GOT3 (cell line): Measurements from ENCODE around the gene USH1G.
"Not testable (repeated sequence)": the region's sequence is repeated elsewhere in the genome, so short reads cannot be mapped to it uniquely, and the experiment has no call there.

Experiments
- DNase-seq: peaks from one replicate; lab custom pipeline; 2025; ENCODE audit warnings: mixed read lengths; lab: John Stamatoyannopoulos, UW

USH1G gene

DNA sequence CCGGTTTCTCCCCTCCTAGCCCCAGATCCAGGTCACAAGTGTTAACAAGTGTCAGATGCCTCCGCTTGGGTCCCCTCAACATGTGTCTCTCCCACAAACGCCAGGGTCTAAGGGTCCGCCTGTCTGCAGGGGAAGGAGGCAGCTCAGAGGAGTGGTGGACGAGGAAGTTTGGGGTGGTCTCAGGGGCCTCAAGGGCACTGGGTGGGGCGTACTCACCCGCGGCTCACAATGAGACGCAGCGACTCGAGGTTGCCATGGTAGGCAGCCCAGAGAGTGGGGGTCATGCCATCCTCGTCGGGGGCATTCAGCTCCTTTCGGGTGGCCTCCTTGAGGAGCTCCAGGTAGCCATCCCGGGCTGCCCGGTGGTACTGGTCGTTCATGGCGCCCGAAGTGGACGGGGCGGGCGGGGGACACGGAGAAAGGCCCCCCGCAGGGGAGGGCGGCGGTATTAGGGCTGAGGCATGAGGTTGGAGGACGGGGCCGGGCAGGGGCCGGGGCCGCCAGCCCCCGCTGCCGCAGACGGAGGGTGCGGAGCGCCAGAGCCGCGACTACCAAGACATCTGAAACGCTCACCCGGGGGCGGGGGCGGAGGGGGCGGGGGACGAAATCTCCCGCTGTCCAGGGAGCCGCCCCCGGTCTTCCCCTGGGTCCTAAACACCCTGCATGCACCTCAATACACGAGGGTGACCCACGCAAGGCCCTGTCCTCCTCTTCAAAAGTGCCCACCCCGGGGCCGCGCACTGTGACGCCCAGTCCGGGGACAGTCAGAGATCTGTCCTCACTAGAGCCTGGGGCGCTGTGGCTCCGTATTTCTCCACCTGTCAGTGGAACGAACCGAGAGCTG, at the start of gene USH1G:
Gene USH1G, minus strand, starts transcription at position 562 of the 844 bp plus-strand sequence. Its CDS starts 182 bp downstream, at position 380.
- no peak for DNase-seq

DNA sequence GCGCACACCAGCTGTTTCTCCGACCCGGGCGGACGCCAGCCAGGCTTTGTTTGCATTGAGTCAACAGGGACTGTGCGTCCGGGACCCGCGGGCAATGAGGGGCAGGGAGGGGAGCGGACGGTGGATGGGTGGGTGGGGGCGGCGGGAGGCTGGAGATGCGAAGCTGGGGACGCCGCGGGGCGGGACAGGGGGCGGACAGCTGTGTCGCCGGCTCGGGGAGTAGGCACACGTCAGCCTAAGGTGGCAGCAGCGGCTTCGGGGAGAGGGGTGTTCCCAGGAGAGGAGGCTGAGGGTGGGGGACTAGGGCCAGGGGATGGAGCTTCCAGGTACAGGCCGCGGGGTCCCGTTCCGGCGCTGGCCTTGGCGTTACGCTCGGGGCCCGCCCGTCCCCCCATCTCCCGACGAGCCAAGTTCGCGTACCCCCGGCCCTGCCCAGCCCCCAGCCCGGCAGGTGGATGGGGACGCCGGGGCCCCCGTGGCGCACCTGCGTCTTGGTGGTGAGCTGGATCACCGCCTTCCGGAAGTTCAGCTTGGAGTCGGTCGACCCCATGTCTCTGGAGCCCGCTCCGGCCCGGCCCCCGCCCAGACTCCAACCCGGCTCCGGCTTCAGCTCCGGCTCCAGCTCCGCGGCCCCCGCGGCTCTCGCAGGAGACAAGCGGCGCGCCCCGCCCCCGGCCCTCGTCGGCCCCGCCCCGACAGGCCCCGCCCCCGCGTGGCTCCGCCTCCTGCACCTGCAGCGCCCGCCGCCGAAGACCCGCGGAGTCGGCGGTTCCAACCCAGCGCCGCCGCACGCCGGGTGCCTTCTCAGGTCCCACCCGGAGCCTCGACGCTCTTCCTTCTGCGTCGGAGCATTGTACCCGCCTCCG, 49.3 kb upstream of the USH1G start, which contains the start of gene HID1:
Gene HID1, minus strand, starts transcription at position 653 of the 866 bp plus-strand sequence. Its CDS starts 103 bp downstream, at position 550.
- DNase-seq: no peak

DNA sequence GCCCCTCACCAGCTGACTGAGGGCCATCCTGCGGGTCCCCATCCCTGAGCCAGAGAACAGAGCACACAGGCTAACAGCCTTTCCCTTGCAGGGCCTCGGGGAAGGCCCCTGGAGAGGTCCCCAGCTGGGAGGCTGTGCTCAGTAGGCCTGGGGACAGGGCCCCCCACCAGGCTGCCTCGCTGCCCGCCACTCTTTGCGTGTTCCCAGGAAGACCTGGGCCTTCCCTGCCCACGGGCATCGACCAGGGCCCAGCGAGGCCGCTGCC, 48.7 kb upstream of the USH1G start:
- DNase-seq: no peak

DNA sequence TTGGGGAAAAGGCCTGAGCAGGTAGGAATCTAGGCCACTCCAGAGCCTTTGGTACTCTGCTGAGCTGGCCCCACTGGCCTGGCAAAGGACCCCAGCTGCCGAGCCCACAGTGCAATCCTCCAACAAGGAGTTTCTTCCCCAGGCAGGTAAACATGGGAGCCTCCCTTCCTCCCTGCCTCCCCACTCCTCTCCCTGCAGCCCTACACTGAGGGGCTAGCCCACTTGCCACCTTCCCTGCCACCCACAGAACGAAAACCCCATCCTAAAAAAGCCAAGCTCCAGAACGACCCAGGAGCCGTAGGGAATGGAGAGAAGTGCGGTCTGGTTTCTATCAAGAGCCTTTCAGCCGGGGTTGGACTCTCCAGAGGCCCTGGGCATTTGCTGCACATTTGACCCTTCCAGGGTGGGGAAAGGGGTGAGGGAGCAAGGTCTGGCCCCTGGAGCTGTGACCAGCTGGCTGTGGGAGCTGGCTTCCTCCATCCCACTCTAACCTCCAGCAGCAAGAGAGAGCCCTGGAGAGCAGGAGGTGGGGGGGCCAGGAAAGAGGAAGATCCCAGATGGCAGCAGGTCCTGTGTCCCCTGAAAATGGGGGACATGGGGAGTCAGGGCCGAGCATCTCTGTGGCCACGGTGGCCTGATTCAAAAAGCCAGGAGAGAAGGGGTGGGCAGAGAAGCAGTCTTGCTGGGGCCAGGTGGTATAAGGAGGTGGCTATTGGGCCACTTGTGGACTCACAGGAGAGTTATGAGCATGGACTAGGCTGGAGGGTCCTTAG, 48.2 kb upstream of the USH1G start:
- no peak for DNase-seq

DNA sequence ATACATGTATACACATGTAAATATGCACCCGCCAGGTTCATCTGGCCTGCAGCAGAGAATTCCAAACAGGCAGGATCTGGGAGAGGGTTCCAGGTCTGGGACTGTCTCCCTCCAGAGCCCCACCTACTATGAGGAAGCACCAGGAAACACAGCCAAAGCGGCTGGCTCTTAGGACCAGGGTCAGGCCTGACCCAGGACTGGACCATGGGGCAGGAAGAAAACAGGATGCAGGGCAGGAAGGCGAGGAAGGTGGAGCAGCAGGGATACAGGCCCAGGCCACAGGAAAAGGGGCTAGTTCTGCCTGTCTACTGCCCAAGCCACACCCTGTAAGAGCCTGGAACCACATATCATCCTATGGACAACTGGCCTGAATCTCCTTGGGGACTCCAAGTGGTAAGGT, 47.3 kb upstream of the USH1G start:
- no peak for DNase-seq

DNA sequence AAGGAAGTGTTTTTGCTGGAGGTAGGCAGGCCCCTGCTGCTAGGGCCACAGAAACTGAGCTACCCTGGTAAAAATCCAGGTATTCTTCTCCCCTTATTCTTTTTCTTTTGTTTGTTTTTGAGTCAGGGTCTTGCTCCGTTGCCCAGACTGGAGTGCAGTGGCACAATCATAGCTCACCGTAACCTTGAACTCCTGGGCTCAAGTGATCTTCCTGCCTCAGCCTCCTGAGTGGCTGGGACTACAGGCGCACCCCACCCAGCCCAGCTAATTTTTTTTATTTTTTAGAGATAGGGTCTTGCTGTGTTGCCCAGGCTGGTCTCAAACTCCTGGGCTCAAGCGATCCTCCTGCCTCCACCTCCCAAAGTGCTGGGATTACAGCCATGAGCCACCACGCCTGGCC, 46.4 kb upstream of the USH1G start:
- not testable (repeated sequence) for DNase-seq

DNA sequence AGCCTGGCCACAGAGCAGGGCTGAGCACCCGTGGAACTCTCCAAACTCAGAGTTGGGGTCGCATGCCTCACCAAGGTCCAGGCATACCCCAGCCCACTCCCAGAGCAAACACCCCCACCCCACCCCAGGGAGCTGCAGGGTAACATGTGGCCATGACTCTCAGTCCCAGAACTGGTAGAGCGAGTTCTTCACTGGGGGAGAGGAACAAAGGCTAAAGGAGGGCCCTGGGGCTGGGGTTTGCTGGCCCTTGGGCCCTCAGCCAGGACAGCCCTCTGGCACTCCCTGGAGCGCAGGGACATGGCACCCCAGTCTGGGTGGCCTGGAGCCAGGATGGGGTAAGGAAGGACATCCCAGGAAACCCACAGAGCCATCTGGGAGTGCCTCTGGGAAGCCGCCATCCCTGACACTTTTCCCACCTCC, 45.3 kb upstream of the USH1G start:
- no peak for DNase-seq

DNA sequence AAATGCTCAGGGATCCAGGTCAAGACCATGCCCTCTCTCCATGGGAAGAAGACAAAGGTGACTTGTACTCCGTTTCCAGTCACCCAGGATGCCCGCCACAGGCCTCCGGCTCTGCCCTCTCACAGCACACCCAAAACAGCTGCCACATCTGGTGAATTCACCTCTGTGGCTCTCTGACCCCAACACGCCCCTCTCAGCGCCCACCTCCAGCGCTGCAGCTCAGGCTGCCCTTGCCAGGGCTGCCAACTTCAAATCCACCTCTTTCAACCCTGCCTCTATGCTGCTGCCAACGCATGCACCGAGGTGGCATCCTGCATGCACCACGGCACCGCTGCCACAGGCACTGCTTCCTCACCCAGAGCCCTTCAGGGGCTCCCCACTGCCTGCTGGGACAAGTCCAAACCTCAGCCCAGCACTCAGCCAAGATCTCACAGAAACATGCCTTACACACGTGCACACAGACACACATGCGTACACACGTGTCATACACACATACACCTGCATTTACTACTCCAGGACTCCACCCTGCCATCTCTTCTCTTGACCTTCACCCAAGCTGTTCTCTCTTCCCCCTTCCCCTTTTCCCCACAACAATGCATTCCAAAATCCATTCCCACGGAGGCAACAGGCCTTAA, 42.0 kb upstream of the USH1G start:
- DNase-seq: no peak

DNA sequence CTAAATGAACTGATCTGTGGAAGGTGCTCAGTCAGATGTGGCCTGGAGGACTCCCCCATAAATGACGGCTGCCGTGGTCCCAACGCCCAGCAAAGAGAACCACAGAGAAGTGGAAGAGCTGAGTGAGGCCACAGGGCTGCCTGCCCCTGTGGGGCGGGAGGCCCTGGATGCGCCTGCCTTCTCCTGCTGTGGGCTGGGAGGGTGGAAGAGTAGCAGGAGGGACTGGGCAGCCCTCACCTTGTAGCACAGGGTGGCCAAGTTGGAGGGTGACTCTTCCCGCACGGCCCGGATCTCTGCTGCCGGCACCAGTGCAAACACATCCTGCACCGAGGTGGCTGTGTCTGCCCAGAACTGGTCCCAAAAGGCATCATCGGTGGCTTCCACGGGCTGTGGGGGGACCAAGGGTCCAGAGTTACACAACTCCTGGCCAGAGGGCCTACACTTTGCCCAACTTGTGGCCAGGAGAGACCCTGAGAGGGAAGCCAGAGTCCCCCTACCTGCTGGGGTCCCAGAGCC, 41.2 kb upstream of the USH1G start:
- DNase-seq: no peak

DNA sequence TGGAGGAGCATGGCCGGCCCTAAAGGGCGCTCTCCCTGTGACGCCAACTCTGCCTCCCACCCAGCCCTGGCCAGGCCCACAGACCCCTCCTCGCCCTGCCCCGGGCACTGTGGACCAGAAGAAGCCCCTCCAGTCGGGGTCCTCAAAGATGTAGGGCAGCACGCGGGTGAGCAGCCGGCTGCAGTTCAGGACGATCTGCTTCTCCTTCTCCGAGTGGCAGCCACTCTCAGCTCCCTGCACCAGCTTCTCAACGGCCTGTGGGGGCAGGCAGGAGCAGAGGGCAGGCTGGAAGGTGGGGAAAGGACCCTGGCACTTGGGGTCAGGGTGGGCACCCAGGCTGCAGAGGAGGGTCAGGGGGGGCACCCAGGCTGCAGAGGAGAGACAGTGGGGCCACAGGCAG, 40.6 kb upstream of the USH1G start:
- no peak for DNase-seq

DNA sequence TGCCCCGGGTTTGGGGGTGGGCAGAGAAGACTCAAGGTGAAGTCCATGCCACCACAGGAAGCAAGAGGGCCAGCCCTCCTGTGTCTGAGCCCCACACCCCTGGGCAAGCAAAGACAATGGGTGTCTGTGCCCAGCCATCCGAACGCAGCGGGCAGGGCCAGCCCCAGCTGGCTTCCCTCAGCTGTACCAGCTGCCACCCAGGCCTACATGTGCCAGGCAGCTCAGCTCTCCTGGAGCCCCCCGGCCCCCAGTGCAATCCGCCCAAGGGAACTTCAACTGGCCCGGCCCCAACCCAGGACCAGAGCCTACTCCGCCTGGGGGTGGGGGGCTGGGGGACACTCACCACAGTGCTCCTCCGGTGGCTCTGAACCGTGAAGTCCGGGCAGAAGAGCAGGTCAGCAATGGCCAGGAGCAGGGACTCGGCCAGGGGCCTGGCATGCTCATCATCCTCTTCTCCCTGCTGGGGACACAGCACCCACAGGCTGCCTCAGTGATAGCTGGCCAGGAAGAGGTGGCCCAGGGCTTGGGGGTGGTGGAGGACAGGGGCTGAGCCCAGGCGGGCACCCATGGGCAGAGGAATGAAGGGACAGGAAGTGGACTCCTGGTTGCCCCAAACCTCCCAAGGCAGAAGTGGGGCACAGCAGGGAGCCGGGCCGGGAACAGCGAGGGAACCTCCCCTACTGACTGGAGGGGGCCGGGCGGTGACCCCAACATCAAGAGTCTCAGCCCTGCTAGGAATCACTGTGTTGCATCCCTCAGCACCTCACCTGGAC, 39.8 kb upstream of the USH1G start:
- no peak for DNase-seq

DNA sequence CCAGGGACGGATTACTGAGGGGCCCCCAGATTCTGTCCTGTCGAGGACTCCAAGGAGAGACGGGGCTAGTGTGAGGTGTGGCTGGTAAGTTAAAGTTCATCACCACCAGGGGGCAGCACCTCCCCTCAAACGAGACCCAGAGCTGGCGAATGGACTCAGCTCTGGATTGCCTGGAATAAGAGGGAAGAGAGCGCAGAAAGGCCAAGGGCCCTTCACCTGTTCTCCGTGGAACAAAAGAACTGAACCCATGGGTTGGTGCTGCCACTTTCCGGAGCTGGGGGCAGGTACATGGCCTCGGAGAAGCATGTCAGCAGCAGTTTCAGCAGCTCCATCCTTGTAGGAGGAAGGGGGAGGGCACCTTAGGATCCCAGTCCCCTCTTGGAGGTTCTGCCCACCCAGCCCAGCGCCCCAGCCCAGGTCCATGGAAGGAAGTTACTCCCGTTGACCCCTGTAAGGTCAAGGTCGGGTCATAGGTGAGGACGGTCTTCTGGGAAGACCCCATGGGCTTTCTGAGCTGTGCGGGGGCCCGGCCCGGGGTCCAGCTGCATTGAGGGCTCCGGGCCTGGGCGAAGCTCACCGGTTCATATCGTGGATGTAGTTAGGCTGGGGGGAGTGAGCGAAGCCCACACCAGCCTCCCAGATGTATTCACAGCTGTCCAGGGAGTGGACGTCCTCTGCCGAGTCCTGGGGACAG, 38.7 kb upstream of the USH1G start:
- peak; percentile 30 for DNase-seq

DNA sequence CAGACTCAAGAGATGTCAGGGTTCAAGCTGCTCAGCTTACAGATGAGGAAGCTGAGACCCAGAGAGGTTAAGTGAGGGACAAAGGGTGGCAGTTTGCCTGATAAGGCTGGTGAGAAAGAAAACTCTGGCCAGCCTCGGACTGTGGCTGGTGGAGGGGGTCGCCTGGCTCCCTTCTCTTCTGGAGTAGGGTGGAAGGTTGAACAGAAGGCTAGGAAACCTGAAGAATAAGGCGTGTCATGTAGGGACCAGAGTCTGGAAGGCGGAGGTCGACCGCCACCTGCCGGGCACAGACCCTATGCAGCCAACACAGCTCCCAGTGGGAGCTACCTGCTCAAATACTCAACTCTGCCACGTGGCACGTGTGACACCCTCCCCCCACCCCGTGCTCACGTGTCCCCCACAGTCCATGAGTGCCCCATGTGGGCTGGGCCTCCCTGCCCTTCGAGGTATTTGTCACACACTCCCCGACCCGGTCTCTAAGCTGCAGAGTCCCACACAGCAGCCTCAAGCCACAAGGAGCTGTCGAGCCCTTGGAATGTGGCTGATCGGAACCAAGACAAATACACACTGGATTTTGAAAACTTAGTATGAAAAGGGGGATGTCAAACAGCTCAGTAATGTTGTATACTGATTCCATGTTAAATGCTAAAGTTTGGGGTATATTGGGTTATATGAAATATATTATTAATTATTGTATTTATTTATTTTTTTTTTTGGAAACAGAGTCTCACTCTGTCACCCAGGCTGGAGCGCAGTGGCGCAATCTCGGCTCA, 37.7 kb upstream of the USH1G start:
- no peak for DNase-seq

DNA sequence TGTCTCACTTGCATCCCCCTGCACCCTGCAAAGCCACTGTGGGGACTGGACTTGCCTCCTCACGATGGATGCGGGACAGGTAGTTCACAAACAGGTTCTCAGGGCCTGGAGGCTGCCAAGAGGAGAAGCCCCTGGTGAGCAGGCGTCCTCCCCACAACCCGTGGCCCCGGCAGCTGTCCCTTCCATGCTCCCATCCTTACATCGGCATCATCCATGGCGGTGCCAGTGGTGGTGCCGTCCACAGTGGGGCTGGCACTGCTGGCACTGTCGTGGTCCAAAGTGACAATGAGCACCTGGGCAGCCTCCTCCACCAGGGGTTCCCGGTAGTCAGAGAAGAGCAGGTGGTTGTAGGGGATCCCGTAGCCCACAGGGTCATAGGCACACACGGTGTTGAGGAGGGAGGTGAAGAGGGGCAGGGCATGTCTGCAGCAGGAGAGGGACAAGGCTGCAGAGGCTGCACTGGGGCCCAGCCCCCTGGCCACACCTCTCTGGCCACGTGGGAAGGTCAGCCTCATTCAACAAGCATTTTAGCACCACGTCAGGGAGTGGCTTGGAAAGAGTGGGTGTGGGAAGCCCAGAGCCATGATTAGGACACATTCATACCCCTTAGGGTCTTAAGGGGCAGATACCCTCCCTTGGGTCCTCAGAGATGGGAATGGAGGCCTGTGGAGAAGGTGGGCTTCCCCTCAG, 36.9 kb upstream of the USH1G start:
- DNase-seq: no peak

DNA sequence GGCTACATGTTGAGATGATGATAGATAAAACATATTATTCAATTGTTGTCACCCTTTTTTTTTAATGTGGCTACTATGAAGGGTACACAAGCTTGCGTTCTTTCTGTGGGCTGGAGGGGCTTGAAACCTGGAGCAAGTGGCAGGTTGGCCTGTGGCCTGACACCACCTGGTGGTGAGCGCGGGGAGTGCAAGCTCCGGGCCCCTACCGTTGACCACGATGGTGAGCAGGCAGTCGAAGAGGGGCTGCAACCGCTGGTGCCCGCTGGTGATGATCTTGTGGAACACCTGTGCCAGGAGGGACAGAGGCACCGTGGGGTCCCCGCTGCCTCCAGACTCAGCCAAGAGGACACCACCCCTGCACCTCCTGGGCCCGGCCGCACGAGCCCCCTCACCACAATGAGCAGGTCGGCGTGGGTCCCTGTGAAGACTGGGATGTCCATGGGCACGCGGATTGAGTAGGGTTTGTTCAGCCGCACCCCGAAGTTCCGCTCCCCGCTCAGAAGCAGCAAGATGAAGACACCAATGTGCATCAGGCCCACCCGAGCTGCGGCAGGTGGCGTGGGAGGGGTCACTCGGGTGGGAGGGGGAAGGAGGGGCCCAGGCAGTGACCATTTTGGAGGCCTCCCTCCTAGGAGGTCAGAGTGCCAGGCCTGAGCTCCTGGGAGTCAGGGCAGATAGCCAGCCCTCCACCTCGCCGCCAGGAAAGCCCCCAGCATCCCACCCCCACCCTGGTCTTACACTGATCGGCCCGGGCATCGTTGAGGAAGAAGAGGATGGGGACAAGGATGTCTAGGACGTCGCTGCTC, 35.1 kb upstream of the USH1G start:
- peak; percentile 43 for DNase-seq

DNA sequence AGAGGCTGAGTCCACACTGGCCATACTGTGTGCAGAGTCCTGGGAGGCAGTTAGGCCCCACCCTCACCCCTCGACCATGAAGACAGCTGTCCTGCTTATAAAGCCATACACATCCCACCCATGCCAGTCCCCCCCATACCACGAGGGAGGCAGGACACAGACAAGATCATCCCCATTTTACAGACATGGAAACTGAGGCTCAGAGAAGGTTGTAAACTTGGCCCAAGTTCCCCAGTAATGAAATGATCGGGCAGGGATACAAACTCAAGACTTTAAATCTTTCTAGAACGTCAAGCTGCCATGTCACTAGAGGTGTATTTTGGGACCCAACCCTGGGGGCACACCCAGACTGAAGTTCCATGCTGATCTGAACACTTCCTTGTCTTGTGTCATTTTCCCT, 33.0 kb upstream of the USH1G start:
- no peak for DNase-seq

DNA sequence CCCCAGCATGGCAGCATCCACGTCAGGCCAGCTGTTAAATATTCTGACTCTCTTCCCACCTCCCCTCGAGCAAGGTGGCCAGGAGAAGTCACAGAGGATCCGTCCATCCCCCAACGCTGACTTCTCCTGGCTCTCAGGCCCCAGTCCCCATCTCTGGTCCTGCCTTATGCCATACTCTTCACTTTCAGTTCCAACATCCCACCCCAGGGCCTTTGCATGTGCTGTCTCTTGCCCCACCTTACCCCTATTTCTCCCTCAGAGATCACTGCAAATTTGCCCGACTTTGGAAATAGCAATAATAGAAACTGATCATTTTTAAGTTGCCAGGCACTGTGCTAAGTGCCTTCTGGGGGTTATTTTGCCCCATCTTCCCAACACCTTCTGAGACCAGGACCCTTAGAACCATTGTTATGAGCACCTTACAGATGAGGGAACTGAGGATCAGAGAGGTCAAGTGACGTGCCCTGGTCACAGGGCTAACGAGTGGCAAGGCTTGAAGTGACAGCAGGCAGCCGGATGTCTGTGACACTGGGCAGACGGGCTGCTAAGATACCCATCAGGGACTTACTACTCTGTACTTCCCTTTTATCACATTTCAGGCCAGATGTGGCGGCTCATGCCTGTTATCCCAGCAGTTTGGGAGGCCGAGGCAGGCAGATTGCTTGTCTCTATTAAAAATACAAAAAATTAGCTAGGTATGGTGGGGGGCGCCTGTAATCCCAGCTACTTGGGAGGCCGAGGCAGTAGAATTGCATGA, 31.8 kb upstream of the USH1G start:
- DNase-seq: no peak
